Kidney epithelial cell (primary cell): ENCODE data around the gene CCR5AS.

Experiments used
- DNase-seq: peaks from one replicate; pipeline ENCODE4 v3.0.0-alpha.2; 2010; ENCODE audit warnings: low read depth
- H3K27me3 ChIP-seq: 2 replicates; pipeline ENCODE4 v1.6.0; 2011; ENCODE audit warnings: low read length; ENCODE audit not compliant: control insufficient read depth, insufficient read depth
- H3K36me3 ChIP-seq: 2 replicates; pipeline ENCODE4 v1.5.1; 2011; ENCODE audit warnings: low read length; ENCODE audit not compliant: control insufficient read depth, insufficient read depth
- H3K4me3 ChIP-seq: 2 replicates; pipeline ENCODE4 v1.5.1; 2011; ENCODE audit warnings: low read depth, mild to moderate bottlenecking, control low read depth, low read length
- CTCF ChIP-seq: IDR thresholded peaks from 2 replicates; pipeline ENCODE4 v1.5.1; 2011; ENCODE audit warnings: mild to moderate bottlenecking, moderate library complexity, low read length, control low read depth, inconsistent platforms; ENCODE audit not compliant: insufficient read depth, poor library complexity, severe bottlenecking

CCR5AS gene

GRCh38 chr3:46349484-46350261, 57.2 kb downstream of the CCR5AS start:
- TF ChIP-seq CTCF, result no peak
- H3K4me3 ChIP-seq, result no peak overlapping the region
- peaks cover 7% of the 10 kb centered on the region for H3K27me3 ChIP-seq
- no peak for DNase-seq
- H3K36me3 ChIP-seq, result no peaks in the 10 kb centered on the region

GRCh38 chr3:46348823-46349482, 57.9 kb downstream of the CCR5AS start:
- Histone ChIP-seq H3K27me3 (peaks cover 3% of the 10 kb centered on the region), H3K4me3 (no peak overlapping the region), H3K36me3 (no peaks in the 10 kb centered on the region)
- TF ChIP-seq CTCF, result no peak
- no peak for DNase-seq

- no peaks in the 10 kb centered on the region for H3K36me3 ChIP-seq
- DNase-seq, result no peak
- TF ChIP-seq CTCF, result no peak
- no peak overlapping the region for H3K4me3 ChIP-seq
- no peaks in the 10 kb centered on the region for H3K27me3 ChIP-seq
These were observed 62.4 kb downstream of the CCR5AS start for GRCh38 chr3:46344476-46344875.

GRCh38 chr3:46338840-46339239, 68.0 kb downstream of the CCR5AS start:
- Histone ChIP-seq H3K27me3 (no peaks in the 10 kb centered on the region), H3K4me3 (no peak overlapping the region), H3K36me3 (no peaks in the 10 kb centered on the region)
- no peak for TF ChIP-seq CTCF
- no peak for DNase-seq

GRCh38 chr3:46337911-46338310, 69.0 kb downstream of the CCR5AS start:
- Histone ChIP-seq H3K36me3 (no peaks in the 10 kb centered on the region), H3K27me3 (no peaks in the 10 kb centered on the region), H3K4me3 (no peak overlapping the region)
- no peak for DNase-seq
- TF ChIP-seq CTCF, result no peak
